K562 (cell line): ENCODE measurements around the gene AKAP13. TPM values are rescaled to one million over a fixed set of nuclear protein-coding genes. Genes with fewer than 3 reads are reported as not detected.

Source experiments
- ATAC-seq: fragments of 200-7000 bp; cut with Tn5 transposase; 3 replicates; pipeline ENCODE4 v1.9.1; 2020; ENCODE audit warnings: moderate library complexity
- BruUV-seq: library from RNA; stranded (reverse); fragments of 400-500 nt; replicated peaks from 2 replicates; lab custom pipeline; 2021; lab: Mats Ljungman, UMichigan
- CTCF ChIA-PET: fragments of 300-600 bp; formaldehyde crosslinking; extraction: SDS; loops from one replicate; lab custom pipeline; 2021; ENCODE audit warnings: low intra/inter-chr PET ratio; lab: Yijun Ruan, JAX
- POLR2A ChIA-PET: fragments of 300-600, 350-650 bp; sonication (Branson Sonifier 250); formaldehyde crosslinking; extraction: SDS; loops from one replicate; lab custom pipeline; 2021; ENCODE audit warnings: antibody characterized with exemption, inconsistent platforms; lab: Yijun Ruan, JAX
- DNase-seq, 4 experiments: peaks; one replicate each; pipeline versions ENCODE4 v3.0.0 to v3.0.0-alpha.2; 2011 to 2018; ENCODE audit warnings: low spot score in 3 of 4, mixed read lengths in 3 of 4; ENCODE audit errors: extremely low read depth in 1 of 4
- FAIRE-seq: peaks from 2 replicates; lab custom pipeline; 2011; peaks lifted over from hg19 to GRCh38; lab: Jason Lieb, UNC
- H2AFZ ChIP-seq: 2 replicates; pipeline ENCODE4 v1.6.0; 2011; ENCODE audit warnings: low read depth, low read length, control low read depth, inconsistent platforms
- H3K27ac ChIP-seq: fragments of 200-600 bp; 3 replicates; pipeline ENCODE4 v1.8.0; 2011; ENCODE audit warnings: low read depth, mild to moderate bottlenecking, control low read depth, inconsistent platforms, low read length, moderate library complexity, mixed read lengths; ENCODE audit errors: extremely low read depth
- H3K27me3 ChIP-seq, 2 experiments: fragments of 300-600 bp in 1 of 2; 2 replicates in 1 of 2; 3 replicates in 1 of 2; pipeline versions ENCODE4 v1.6.0 to v1.8.0; 2011; ENCODE audit warnings: inconsistent platforms in 2 of 2, low read length in 2 of 2, mild to moderate bottlenecking in 1 of 2, mixed read lengths in 1 of 2, moderate library complexity in 1 of 2; ENCODE audit not compliant: control insufficient read depth in 2 of 2, insufficient read depth in 2 of 2
- H3K36me3 ChIP-seq: fragments of 300-600 bp; 3 replicates; pipeline ENCODE4 v1.8.0; 2011; ENCODE audit warnings: mild to moderate bottlenecking, low read length, inconsistent platforms; ENCODE audit not compliant: control insufficient read depth, insufficient read depth
- H3K4me1 ChIP-seq, 2 experiments: fragments of 200-600 bp in 1 of 2; replicated peaks in 1 of 2; 2 replicates in 1 of 2; 3 replicates in 1 of 2; pipeline versions ENCODE4 v1.5.1 to v1.8.0; 2011; ENCODE audit warnings: inconsistent platforms in 2 of 2, low read length in 2 of 2, mild to moderate bottlenecking in 1 of 2, mixed read lengths in 1 of 2, moderate library complexity in 1 of 2; ENCODE audit not compliant: control insufficient read depth in 2 of 2, insufficient read depth in 2 of 2
- H3K4me2 ChIP-seq: 2 replicates; pipeline ENCODE4 v1.6.1; 2011; ENCODE audit warnings: low read length, control low read depth, inconsistent platforms, mixed read lengths; ENCODE audit not compliant: insufficient read depth
- H3K4me3 ChIP-seq: fragments of 200-600 bp; sonication (generic), shearing (Covaris generic); 2 replicates; pipeline ENCODE4 v1.5.1; 2016; ENCODE audit warnings: control low read depth, inconsistent platforms
- H3K79me2 ChIP-seq: fragments of 200-600 bp; 3 replicates; pipeline ENCODE4 v1.8.0; 2011; ENCODE audit warnings: low read length, inconsistent platforms; ENCODE audit not compliant: control insufficient read depth, insufficient read depth
- H3K9ac ChIP-seq, 2 experiments: 2 replicates each; pipeline versions ENCODE4 v1.6.0 to v1.6.1; 2011; ENCODE audit warnings: low read depth in 2 of 2, low read length in 2 of 2, control low read depth in 1 of 2, inconsistent platforms in 1 of 2, mild to moderate bottlenecking in 1 of 2, mixed read lengths in 1 of 2; ENCODE audit not compliant: insufficient read depth in 1 of 2
- H3K9me1 ChIP-seq: one replicate; pipeline ENCODE4 v1.6.0; 2011; ENCODE audit warnings: inconsistent platforms, mild to moderate bottlenecking, low read length, moderate library complexity; ENCODE audit not compliant: control insufficient read depth, insufficient read depth
- H3K9me3 ChIP-seq: replicated peaks from 2 replicates; pipeline ENCODE4 v1.5.1; 2011; ENCODE audit warnings: low read depth, low read length, inconsistent platforms; ENCODE audit not compliant: control insufficient read depth, insufficient read depth
- H4K20me1 ChIP-seq: replicated peaks from 2 replicates; pipeline ENCODE4 v1.6.1; 2011; ENCODE audit warnings: low read length, inconsistent platforms, mixed read lengths; ENCODE audit not compliant: control insufficient read depth, insufficient read depth
- ADNP ChIP-seq: fragments of 200-800 bp; sonication (Bioruptor generic); IDR thresholded peaks from 2 replicates; pipeline ENCODE4 v1.6.1; 2016; ENCODE audit warnings: missing genetic modification characterization, missing compliant biosample characterization
- FOXK1 ChIP-seq: sonication (generic); formaldehyde crosslinking; IDR thresholded peaks from 2 replicates; pipeline ENCODE4 v1.8.0; 2022; ENCODE audit warnings: missing genetic modification reagents, mild to moderate bottlenecking, borderline replicate concordance
- GABPB1 ChIP-seq: sonication (generic); formaldehyde crosslinking; IDR thresholded peaks from 2 replicates; pipeline ENCODE4 v1.8.0; 2022; ENCODE audit warnings: mild to moderate bottlenecking, missing genetic modification reagents
- NEUROD1 ChIP-seq: fragments of 150-350 bp; IDR thresholded peaks from 2 replicates; pipeline ENCODE4 v1.6.1; 2014; ENCODE audit warnings: borderline replicate concordance, low read length, low read depth; ENCODE audit not compliant: partially characterized antibody
- POLR2B ChIP-seq: fragments of 450-650 bp; IDR thresholded peaks from 2 replicates; pipeline ENCODE4 v1.6.1; 2018; ENCODE audit warnings: low read depth; ENCODE audit not compliant: partially characterized antibody
- WGBS: fragments of 100-300 bp; shearing (Covaris generic); methylation state at CpG from one replicate; pipeline ENCODE4 v1.1.6; 2016; ENCODE audit warnings: low coverage, mixed read lengths; ENCODE audit not compliant: insufficient coverage; ENCODE audit errors: missing lambda C conversion rate; 5-methylcytosine and 5-hydroxymethylcytosine counted together
- in situ Hi-C: fragments of 300-500 bp; cut with MboI; formaldehyde crosslinking; loops from 4 replicates; pipeline ENCODE4 v1.15.0; 2018; ENCODE audit warnings: inconsistent platforms, mixed read lengths
- intact Hi-C: fragments of 100-400 bp; cut with micrococcal nuclease; formaldehyde crosslinking; loops from 2 replicates; pipeline ENCODE4 v1.14.2; 2022
- polyA plus RNA-seq, 8 experiments: library from polyadenylated mRNA; depleted of rRNA in 4 of 8; stranded (reverse) in 5 of 8; unstranded in 3 of 8; fragments of >200 nt; fragmentation: Nextera tagmentation in 2 of 8; fragmentation: Illumina TruSeq in 1 of 8; extraction: Ambion mirVana in 2 of 8; extraction: Trizol in 1 of 8; gene quantifications; 2 replicates each; pipeline versions ENCODE4 v1.2.1 to v1.2.3, GENCODE V29; 2011 to 2014; ENCODE audit warnings: inconsistent platforms in 1 of 8, missing spikeins in 1 of 8
- total RNA-seq, 7 experiments: library from RNA; depleted of rRNA in 6 of 7; stranded (reverse); fragments of >200 nt in 6 of 7; fragmentation: Illumina TruSeq in 2 of 7; extraction: Trizol in 2 of 7; gene quantifications; 2 replicates each; pipeline versions ENCODE4 v1.2.1 to v1.2.3, GENCODE V29; 2011 to 2021; ENCODE audit warnings: low replicate concordance in 1 of 7
- TF ChIP-seq, protein P1 (sequence below): IDR thresholded peaks from 3 replicates; pipeline ENCODE4 v1.6.1; 2011; ENCODE audit warnings: borderline replicate concordance, mild to moderate bottlenecking; ENCODE audit not compliant: insufficient read length, insufficient read depth

AKAP13 gene
- total and polyA plus RNA-seq, 9 of the 15 experiments (the other 6 are each of a cell fraction or from before 2014, with no cell fraction given), result 0.03 to 1.7 (median 0.42) TPM

DNA sequence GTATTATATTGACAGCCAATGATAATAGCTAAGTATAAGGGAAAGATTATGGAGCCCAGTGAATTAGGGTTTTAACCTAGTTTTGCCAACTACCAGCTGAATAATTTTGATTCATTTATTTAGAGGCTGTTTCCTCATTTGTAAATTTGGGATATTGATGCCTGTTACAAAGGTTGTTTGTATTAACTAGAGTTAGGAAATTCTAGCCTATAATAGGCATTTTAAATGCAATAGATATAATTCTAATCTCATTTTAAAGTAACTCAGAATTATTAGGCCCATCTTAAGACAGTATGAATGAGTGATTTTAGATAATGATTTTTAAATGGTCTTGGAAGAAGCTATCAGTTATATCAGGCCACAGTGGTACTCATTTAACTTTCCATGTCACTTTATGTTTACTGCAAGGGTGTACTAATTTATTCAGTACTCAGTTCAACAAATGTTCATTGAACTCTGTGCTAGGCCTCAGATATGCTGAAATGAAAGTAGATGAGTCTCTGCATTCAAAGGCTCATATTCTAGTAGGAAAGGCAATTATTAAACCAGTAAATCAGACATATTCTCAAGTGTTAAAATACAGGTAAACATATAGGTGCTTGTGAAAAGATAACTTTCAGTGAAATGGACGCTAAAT, 213.5 kb downstream of the AKAP13 start:
- H3K9me1 ChIP-seq, result no peaks in the 10 kb centered on the region
- intact Hi-C loops (no loop called here), in situ Hi-C loops (no loop called here)
- no TSS peak for BruUV-seq
- FAIRE-seq, result no peak
- no peak overlapping the region for H2AFZ ChIP-seq
- H3K36me3 ChIP-seq, result no peaks in the 10 kb centered on the region
- ChIA-PET POLR2A (no interaction called here), CTCF (no interaction called here)
- no peaks in the 10 kb centered on the region for H4K20me1 ChIP-seq
- 0% methylated on average over 1 of the region's 1 CpG for WGBS
- H3K4me3 ChIP-seq, result no peak overlapping the region
- DNase-seq, result no peak
- H3K4me2 ChIP-seq, result no peak overlapping the region
- H3K9ac ChIP-seq, result no peak overlapping the region
- no peaks in the 10 kb centered on the region for H3K9me3 ChIP-seq
- TF ChIP-seq GABPB1 (no peak), ADNP (no peak), NEUROD1 (no peak), POLR2B (no peak), FOXK1 (no peak)
- TF ChIP-seq, protein P1, sequence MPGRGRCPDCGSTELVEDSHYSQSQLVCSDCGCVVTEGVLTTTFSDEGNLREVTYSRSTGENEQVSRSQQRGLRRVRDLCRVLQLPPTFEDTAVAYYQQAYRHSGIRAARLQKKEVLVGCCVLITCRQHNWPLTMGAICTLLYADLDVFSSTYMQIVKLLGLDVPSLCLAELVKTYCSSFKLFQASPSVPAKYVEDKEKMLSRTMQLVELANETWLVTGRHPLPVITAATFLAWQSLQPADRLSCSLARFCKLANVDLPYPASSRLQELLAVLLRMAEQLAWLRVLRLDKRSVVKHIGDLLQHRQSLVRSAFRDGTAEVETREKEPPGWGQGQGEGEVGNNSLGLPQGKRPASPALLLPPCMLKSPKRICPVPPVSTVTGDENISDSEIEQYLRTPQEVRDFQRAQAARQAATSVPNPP, result no peak
- TF ChIP-seq, all 486 proteins: peak for 0
- Histone ChIP-seq H3K27me3 (no peaks in the 10 kb centered on the region), H3K79me2 (no peaks in the 10 kb centered on the region), H3K4me1 (no peaks in the 10 kb centered on the region), H3K27ac (no peak overlapping the region)
- no peak for ATAC-seq
